DMS79 (cell line): ENCODE results near the gene MEX3C.

Source experiments
- DNase-seq: peaks from one replicate; lab custom pipeline; 2025; lab: John Stamatoyannopoulos, UW

MEX3C gene

DNA sequence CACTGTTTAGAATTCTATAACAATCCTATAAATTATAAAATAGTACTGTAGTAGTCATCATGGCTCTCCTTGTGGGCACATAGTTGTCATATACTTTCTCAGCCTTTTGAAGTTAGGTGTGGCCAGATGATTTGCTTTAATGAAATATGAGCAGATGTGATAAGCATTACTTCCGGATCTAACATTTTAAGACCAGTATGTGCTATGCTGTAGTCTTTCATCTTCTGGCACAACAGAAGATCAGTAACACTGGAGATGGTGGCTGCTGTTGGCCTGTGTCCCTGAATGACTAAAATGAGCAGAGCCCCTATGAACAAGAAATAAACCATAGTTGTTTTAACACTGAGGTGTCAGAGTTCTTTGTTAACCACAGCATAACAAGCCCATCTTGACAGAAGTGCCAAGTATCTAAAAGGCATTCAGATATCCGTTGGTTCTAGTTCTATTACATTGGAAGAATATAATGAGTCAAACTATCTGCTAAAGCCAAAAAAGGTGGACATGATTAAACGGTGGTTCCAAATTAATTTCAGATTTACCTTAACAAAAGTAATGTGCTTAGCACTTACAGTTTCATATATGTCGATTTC, 6.3 kb downstream of the MEX3C start:
- no peak for DNase-seq

GRCh38 chr18:51190000-51190399, 7.5 kb downstream of the MEX3C start:
- DNase-seq = no peak

- DNase-seq = no peak
These were observed 9.3 kb downstream of the MEX3C start for GRCh38 chr18:51188024-51188701.

- no peak for DNase-seq
These were observed 12.4 kb downstream of the MEX3C start for GRCh38 chr18:51185075-51185474.

- no peak for DNase-seq
These were observed 13.4 kb downstream of the MEX3C start for GRCh38 chr18:51184091-51184457.

DNA sequence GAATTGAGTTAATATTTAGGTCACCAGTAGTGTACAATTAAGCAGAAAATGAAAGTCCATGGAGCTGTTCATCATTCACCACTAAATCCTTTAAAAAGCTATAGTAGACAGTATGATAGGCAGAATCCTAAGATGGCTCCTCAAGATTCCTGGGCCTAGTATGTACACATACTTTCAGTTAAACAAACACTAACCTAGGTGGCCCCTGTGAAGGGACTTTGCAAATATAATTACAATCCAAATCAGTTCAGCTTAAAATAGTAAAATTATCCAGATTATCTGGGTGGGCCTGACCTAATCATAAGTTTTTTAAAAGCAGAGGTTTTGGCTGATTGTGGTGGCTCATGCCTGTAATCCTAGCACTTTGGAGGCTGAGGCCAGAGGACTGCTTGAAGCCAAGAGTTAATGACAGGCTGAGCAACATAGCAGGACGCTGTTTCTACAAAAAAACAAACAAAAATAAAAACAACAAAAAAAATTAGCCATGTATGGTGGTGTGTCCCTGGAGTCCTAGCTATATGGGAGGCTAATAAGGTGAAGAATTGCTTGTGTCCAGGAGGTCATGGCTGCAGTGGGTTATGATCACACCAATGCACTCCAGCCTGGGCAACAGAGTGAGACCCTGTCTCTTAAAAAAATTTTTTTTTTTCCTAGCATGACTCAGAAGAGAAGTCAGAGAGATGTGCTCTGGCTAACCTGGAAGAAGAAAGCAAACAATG, 13.9 kb downstream of the MEX3C start:
- DNase-seq = no peak

DNA sequence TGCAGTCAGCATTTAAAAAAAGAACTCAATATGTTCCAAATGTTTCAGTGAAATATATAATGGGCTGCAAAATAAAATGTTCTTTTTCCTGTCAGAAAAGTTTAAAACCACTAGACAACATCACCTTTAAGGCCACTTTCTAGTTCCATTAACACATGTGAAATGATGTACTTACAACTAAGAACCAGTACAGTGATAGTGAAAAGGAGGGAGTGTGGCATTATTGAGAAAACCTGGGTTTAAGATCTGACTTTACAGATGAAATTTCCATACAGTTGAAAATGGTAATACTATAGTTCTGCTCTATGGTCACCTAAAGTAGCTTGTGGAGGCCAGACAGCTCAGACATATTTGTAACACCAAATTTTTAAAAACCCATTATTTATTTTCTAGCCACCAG, 14.7 kb downstream of the MEX3C start:
- DNase-seq = no peak

DNA sequence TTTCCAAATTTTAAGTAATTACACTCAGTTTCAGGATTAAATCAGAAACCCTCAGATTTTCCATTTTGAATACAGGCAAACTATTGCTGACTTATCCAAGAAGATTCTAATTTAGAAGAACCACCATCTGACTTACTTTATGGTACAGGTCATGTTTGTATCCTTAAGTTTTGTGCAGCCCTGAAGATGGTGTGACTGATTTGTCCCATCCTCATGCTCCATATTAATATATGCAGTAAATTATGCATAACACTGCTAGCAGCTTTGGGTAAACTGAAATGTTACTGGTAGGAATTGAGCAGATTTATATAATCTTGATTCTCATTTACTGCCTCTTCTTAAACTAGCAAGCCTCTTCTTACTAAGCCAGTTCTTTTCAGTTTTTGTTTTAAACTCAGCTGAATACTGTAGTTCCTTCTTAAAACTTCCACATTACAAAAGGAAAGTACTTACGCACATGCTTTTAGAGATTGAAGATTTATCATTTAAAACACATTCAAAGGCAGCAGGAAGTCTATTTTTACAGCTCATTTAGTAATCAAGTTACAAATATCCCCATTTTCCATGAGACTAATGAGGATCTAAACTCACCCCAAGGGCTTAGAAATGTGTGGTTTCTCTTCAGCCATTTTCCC, 25.7 kb downstream of the MEX3C start:
- no peak for DNase-seq

- no peak for DNase-seq
These were observed 26.3 kb downstream of the MEX3C start for GRCh38 chr18:51171223-51171622.

- no peak for DNase-seq
These were observed 26.8 kb downstream of the MEX3C start for GRCh38 chr18:51170664-51171063.

DNA sequence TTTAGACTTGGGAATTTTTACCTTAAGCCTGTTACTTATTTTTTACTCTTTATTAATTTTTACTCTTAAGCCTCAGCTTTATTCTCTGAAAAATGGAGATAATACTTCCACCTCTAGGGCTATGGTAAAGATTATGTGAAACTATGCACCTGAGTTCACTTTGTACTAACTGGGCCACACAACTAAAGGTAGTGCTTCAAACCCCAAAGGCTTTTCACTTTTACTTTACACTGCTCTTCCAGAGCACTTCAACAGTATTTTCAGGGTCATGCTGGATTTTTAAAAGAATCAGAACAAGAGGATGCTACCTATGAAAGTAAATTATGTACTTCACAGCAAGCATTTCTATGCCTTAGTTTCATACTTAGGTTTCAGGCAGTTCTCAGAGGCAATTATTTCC, 27.8 kb downstream of the MEX3C start:
- DNase-seq = no peak

- DNase-seq = no peak
These were observed 28.4 kb downstream of the MEX3C start for GRCh38 chr18:51168960-51169662.

- no peak for DNase-seq
These were observed 29.3 kb downstream of the MEX3C start for GRCh38 chr18:51168026-51168742.

DNA sequence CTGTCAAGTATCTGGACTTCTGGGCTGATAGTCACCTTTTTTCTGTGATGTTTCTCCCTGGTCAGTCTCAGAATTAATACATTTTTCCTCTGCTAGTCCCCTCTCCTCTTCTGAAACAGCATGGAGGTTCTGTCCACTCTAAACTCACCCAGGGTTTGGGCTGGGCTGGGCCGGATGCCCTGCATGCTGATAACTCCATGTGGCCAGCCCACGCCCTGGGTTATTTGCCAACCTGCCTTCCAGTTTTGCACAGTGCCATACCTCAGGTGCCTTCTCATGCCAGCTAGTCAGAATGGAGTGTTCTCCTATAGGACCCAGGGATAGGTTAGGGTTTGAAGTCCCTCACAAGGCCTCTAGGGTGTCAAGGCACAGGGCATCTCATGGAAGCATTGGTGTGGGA, 32.2 kb downstream of the MEX3C start:
- no peak for DNase-seq

GRCh38 chr18:51164761-51165281, 32.7 kb downstream of the MEX3C start:
- no peak for DNase-seq

- DNase-seq = no peak
These were observed 33.1 kb downstream of the MEX3C start for GRCh38 chr18:51164342-51164741.

DNA sequence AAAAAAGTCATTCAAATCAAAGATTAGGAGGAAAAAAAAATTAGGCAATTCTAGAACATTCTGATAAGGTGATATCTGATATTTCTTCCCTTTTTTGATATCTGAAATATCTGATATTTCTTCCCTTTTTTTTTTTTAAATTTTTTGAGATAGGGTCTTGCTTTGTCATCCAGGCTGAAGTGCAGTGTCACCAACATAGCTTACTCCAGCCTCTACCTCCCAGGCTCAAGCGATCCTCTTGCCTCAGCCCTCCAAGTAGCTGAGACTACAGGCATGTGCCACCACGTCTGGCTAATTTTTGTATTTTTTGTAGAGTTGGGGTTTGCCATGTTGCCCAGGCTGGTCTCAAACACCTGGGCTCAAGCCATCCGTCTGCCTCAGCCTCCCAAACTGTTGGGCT, 33.9 kb downstream of the MEX3C start:
- DNase-seq = no peak

DNA sequence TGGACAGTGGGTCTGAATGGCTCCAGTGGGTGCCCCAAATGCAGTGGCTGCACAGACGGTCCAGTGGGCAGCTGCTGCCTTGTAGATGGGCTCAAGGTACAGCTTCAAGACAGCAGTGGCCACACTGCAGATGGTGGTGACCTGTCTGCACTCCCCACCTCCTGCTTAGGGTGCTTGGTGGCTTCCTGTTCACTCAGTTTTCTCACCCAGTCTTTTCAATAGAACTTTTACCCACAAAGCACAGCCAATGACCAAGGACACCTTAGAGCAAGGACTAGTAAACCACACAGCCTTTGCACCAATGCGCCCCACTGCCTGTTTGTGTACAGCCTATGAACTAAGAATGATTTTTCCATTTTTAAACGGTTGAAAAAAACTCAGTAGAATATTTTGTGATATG, 34.9 kb downstream of the MEX3C start:
- no peak for DNase-seq

GRCh38 chr18:51160646-51161045, 36.8 kb downstream of the MEX3C start:
- no peak for DNase-seq

- no peak for DNase-seq
These were observed 40.3 kb downstream of the MEX3C start for GRCh38 chr18:51157215-51157614.

GRCh38 chr18:51154431-51155063, 42.9 kb downstream of the MEX3C start:
- no peak for DNase-seq
